K562 (cell line): ENCODE data around the gene UNC45B. TPM values are rescaled to one million over a fixed set of nuclear protein-coding genes. Genes with fewer than 3 reads are reported as not detected.

ENCODE experiments used
- ATAC-seq: fragments of 200-7000 bp; cut with Tn5 transposase; 3 replicates; pipeline ENCODE4 v1.9.1; 2020; ENCODE audit warnings: moderate library complexity
- BruUV-seq: library from RNA; stranded (reverse); fragments of 400-500 nt; replicated peaks from 2 replicates; lab custom pipeline; 2021; lab: Mats Ljungman, UMichigan
- CTCF ChIA-PET: fragments of 300-600 bp; formaldehyde crosslinking; extraction: SDS; loops from one replicate; lab custom pipeline; 2021; ENCODE audit warnings: low intra/inter-chr PET ratio; lab: Yijun Ruan, JAX
- POLR2A ChIA-PET: fragments of 300-600, 350-650 bp; sonication (Branson Sonifier 250); formaldehyde crosslinking; extraction: SDS; loops from one replicate; lab custom pipeline; 2021; ENCODE audit warnings: antibody characterized with exemption, inconsistent platforms; lab: Yijun Ruan, JAX
- DNase-seq, 4 experiments: peaks; one replicate each; pipeline versions ENCODE4 v3.0.0 to v3.0.0-alpha.2; 2011 to 2018; ENCODE audit warnings: low spot score in 3 of 4, mixed read lengths in 3 of 4; ENCODE audit errors: extremely low read depth in 1 of 4
- FAIRE-seq: peaks from 2 replicates; lab custom pipeline; 2011; peaks lifted over from hg19 to GRCh38; lab: Jason Lieb, UNC
- H2AFZ ChIP-seq: 2 replicates; pipeline ENCODE4 v1.6.0; 2011; ENCODE audit warnings: low read depth, low read length, control low read depth, inconsistent platforms
- H3K27ac ChIP-seq: fragments of 200-600 bp; 3 replicates; pipeline ENCODE4 v1.8.0; 2011; ENCODE audit warnings: low read depth, mild to moderate bottlenecking, control low read depth, inconsistent platforms, low read length, moderate library complexity, mixed read lengths; ENCODE audit errors: extremely low read depth
- H3K27me3 ChIP-seq, 2 experiments: fragments of 300-600 bp in 1 of 2; 2 replicates in 1 of 2; 3 replicates in 1 of 2; pipeline versions ENCODE4 v1.6.0 to v1.8.0; 2011; ENCODE audit warnings: inconsistent platforms in 2 of 2, low read length in 2 of 2, mild to moderate bottlenecking in 1 of 2, mixed read lengths in 1 of 2, moderate library complexity in 1 of 2; ENCODE audit not compliant: control insufficient read depth in 2 of 2, insufficient read depth in 2 of 2
- H3K36me3 ChIP-seq: fragments of 300-600 bp; 3 replicates; pipeline ENCODE4 v1.8.0; 2011; ENCODE audit warnings: mild to moderate bottlenecking, low read length, inconsistent platforms; ENCODE audit not compliant: control insufficient read depth, insufficient read depth
- H3K4me1 ChIP-seq, 2 experiments: fragments of 200-600 bp in 1 of 2; replicated peaks in 1 of 2; 2 replicates in 1 of 2; 3 replicates in 1 of 2; pipeline versions ENCODE4 v1.5.1 to v1.8.0; 2011; ENCODE audit warnings: inconsistent platforms in 2 of 2, low read length in 2 of 2, mild to moderate bottlenecking in 1 of 2, mixed read lengths in 1 of 2, moderate library complexity in 1 of 2; ENCODE audit not compliant: control insufficient read depth in 2 of 2, insufficient read depth in 2 of 2
- H3K4me2 ChIP-seq: 2 replicates; pipeline ENCODE4 v1.6.1; 2011; ENCODE audit warnings: low read length, control low read depth, inconsistent platforms, mixed read lengths; ENCODE audit not compliant: insufficient read depth
- H3K4me3 ChIP-seq: fragments of 200-600 bp; sonication (generic), shearing (Covaris generic); 2 replicates; pipeline ENCODE4 v1.5.1; 2016; ENCODE audit warnings: control low read depth, inconsistent platforms
- H3K79me2 ChIP-seq: fragments of 200-600 bp; 3 replicates; pipeline ENCODE4 v1.8.0; 2011; ENCODE audit warnings: low read length, inconsistent platforms; ENCODE audit not compliant: control insufficient read depth, insufficient read depth
- H3K9ac ChIP-seq, 2 experiments: 2 replicates each; pipeline versions ENCODE4 v1.6.0 to v1.6.1; 2011; ENCODE audit warnings: low read depth in 2 of 2, low read length in 2 of 2, control low read depth in 1 of 2, inconsistent platforms in 1 of 2, mild to moderate bottlenecking in 1 of 2, mixed read lengths in 1 of 2; ENCODE audit not compliant: insufficient read depth in 1 of 2
- H3K9me1 ChIP-seq: one replicate; pipeline ENCODE4 v1.6.0; 2011; ENCODE audit warnings: inconsistent platforms, mild to moderate bottlenecking, low read length, moderate library complexity; ENCODE audit not compliant: control insufficient read depth, insufficient read depth
- H3K9me3 ChIP-seq: replicated peaks from 2 replicates; pipeline ENCODE4 v1.5.1; 2011; ENCODE audit warnings: low read depth, low read length, inconsistent platforms; ENCODE audit not compliant: control insufficient read depth, insufficient read depth
- H4K20me1 ChIP-seq: replicated peaks from 2 replicates; pipeline ENCODE4 v1.6.1; 2011; ENCODE audit warnings: low read length, inconsistent platforms, mixed read lengths; ENCODE audit not compliant: control insufficient read depth, insufficient read depth
- ESRRB ChIP-seq: fragments of 250-450 bp; sonication (Bioruptor Pico); IDR thresholded peaks from 2 replicates; pipeline ENCODE4 v1.5.0; 2020; ENCODE audit warnings: mild to moderate bottlenecking, moderate library complexity, borderline replicate concordance
- KDM4B ChIP-seq, 2 experiments: fragments of 450-650 bp in 1 of 2; sonication (generic) in 1 of 2; IDR thresholded peaks; 2 replicates each; pipeline ENCODE4 v1.6.1; 2016 to 2017; ENCODE audit warnings: borderline replicate concordance in 2 of 2, antibody characterized with exemption in 1 of 2, low read depth in 1 of 2, mild to moderate bottlenecking in 1 of 2
- NEUROD1 ChIP-seq: fragments of 150-350 bp; IDR thresholded peaks from 2 replicates; pipeline ENCODE4 v1.6.1; 2014; ENCODE audit warnings: borderline replicate concordance, low read length, low read depth; ENCODE audit not compliant: partially characterized antibody
- ZNF668 ChIP-seq: fragments of 250-450 bp; sonication (Bioruptor Pico); IDR thresholded peaks from 2 replicates; pipeline ENCODE4 v1.8.0; 2022; ENCODE audit warnings: mild to moderate bottlenecking, inconsistent platforms
- WGBS: fragments of 100-300 bp; shearing (Covaris generic); methylation state at CpG from one replicate; pipeline ENCODE4 v1.1.6; 2016; ENCODE audit warnings: low coverage, mixed read lengths; ENCODE audit not compliant: insufficient coverage; ENCODE audit errors: missing lambda C conversion rate; 5-methylcytosine and 5-hydroxymethylcytosine counted together
- in situ Hi-C: fragments of 300-500 bp; cut with MboI; formaldehyde crosslinking; loops from 4 replicates; pipeline ENCODE4 v1.15.0; 2018; ENCODE audit warnings: inconsistent platforms, mixed read lengths
- intact Hi-C: fragments of 100-400 bp; cut with micrococcal nuclease; formaldehyde crosslinking; loops from 2 replicates; pipeline ENCODE4 v1.14.2; 2022
- polyA plus RNA-seq, 8 experiments: library from polyadenylated mRNA; depleted of rRNA in 4 of 8; stranded (reverse) in 5 of 8; unstranded in 3 of 8; fragments of >200 nt; fragmentation: Nextera tagmentation in 2 of 8; fragmentation: Illumina TruSeq in 1 of 8; extraction: Ambion mirVana in 2 of 8; extraction: Trizol in 1 of 8; gene quantifications; 2 replicates each; pipeline versions ENCODE4 v1.2.1 to v1.2.3, GENCODE V29; 2011 to 2014; ENCODE audit warnings: inconsistent platforms in 1 of 8, missing spikeins in 1 of 8
- total RNA-seq, 7 experiments: library from RNA; depleted of rRNA in 6 of 7; stranded (reverse); fragments of >200 nt in 6 of 7; fragmentation: Illumina TruSeq in 2 of 7; extraction: Trizol in 2 of 7; gene quantifications; 2 replicates each; pipeline versions ENCODE4 v1.2.1 to v1.2.3, GENCODE V29; 2011 to 2021; ENCODE audit warnings: low replicate concordance in 1 of 7
- TF ChIP-seq, protein P1 (sequence below): sonication (generic); formaldehyde crosslinking; IDR thresholded peaks from 2 replicates; pipeline ENCODE4 v1.8.1; 2023; ENCODE audit warnings: mild to moderate bottlenecking, missing genetic modification reagents
- TF ChIP-seq, protein P2 (sequence below), 2 experiments: fragments of 450-650 bp in 1 of 2; IDR thresholded peaks; 2 replicates each; pipeline ENCODE4 v1.6.1; 2011 to 2017; ENCODE audit warnings: low read depth in 2 of 2, antibody characterized with exemption in 1 of 2, borderline replicate concordance in 1 of 2, low read length in 1 of 2, mild to moderate bottlenecking in 1 of 2, mixed read lengths in 1 of 2; ENCODE audit not compliant: control insufficient read depth in 1 of 2
- TF ChIP-seq, protein P3 (sequence below): fragments of 450-650 bp; IDR thresholded peaks from 2 replicates; pipeline ENCODE4 v1.6.1; 2016
- TF ChIP-seq, protein P4 (sequence below): fragments of 450-650 bp; formaldehyde crosslinking; IDR thresholded peaks from 2 replicates; pipeline ENCODE4 v1.4.0; 2020; ENCODE audit warnings: mild to moderate bottlenecking, mixed read lengths
- TF ChIP-seq, protein P5 (sequence below): conservative IDR thresholded peaks from 2 replicates; pipeline ENCODE4 v1.6.1; 2011; ENCODE audit warnings: low read depth, mild to moderate bottlenecking, low read length; ENCODE audit not compliant: control insufficient read depth

The UNC45B gene
- total and polyA plus RNA-seq, 9 of the 15 experiments (the other 6 are each of a cell fraction or from before 2014, with no cell fraction given): not detected

DNA sequence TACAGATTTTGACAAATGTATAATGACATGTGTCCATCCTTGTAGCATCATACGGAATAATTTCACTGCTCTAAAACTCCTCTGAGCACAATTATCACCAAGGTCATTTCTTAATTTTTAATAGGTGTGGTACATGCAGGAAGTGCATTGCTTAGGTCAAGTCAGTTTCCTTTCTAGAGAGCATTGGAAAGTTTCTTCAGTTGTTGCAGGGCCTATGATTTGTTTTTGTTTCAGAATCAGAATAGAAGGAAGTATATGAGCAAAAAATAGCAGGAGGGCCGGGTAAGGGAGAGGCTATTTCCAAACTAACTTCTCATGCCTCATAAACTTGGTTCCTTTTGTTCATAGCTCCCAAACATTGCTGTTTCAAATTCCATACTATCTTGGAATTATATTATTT is 71.3 kb downstream of the UNC45B start:
- Histone ChIP-seq H3K27ac (no peak overlapping the region), H3K4me2 (no peak overlapping the region)
- ATAC-seq: no peak
- TF ChIP-seq ZNF668: no peak
- TF ChIP-seq, protein P1, sequence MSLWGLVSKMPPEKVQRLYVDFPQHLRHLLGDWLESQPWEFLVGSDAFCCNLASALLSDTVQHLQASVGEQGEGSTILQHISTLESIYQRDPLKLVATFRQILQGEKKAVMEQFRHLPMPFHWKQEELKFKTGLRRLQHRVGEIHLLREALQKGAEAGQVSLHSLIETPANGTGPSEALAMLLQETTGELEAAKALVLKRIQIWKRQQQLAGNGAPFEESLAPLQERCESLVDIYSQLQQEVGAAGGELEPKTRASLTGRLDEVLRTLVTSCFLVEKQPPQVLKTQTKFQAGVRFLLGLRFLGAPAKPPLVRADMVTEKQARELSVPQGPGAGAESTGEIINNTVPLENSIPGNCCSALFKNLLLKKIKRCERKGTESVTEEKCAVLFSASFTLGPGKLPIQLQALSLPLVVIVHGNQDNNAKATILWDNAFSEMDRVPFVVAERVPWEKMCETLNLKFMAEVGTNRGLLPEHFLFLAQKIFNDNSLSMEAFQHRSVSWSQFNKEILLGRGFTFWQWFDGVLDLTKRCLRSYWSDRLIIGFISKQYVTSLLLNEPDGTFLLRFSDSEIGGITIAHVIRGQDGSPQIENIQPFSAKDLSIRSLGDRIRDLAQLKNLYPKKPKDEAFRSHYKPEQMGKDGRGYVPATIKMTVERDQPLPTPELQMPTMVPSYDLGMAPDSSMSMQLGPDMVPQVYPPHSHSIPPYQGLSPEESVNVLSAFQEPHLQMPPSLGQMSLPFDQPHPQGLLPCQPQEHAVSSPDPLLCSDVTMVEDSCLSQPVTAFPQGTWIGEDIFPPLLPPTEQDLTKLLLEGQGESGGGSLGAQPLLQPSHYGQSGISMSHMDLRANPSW (CRISPR knock-in tag): no peak
- TF ChIP-seq, protein P2, sequence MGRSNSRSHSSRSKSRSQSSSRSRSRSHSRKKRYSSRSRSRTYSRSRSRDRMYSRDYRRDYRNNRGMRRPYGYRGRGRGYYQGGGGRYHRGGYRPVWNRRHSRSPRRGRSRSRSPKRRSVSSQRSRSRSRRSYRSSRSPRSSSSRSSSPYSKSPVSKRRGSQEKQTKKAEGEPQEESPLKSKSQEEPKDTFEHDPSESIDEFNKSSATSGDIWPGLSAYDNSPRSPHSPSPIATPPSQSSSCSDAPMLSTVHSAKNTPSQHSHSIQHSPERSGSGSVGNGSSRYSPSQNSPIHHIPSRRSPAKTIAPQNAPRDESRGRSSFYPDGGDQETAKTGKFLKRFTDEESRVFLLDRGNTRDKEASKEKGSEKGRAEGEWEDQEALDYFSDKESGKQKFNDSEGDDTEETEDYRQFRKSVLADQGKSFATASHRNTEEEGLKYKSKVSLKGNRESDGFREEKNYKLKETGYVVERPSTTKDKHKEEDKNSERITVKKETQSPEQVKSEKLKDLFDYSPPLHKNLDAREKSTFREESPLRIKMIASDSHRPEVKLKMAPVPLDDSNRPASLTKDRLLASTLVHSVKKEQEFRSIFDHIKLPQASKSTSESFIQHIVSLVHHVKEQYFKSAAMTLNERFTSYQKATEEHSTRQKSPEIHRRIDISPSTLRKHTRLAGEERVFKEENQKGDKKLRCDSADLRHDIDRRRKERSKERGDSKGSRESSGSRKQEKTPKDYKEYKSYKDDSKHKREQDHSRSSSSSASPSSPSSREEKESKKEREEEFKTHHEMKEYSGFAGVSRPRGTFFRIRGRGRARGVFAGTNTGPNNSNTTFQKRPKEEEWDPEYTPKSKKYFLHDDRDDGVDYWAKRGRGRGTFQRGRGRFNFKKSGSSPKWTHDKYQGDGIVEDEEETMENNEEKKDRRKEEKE (IDR thresholded peaks at IDR 0.05; ENCODE audit: borderline replicate concordance in 1 of 2, control insufficient read depth in 1 of 2, low read depth in 2 of 2, low read length in 1 of 2): no peak
- TF ChIP-seq KDM4B (IDR thresholded peaks at IDR 0.05; ENCODE audit: borderline replicate concordance in 2 of 2, low read depth in 1 of 2): no peak
- TF ChIP-seq, protein P3, sequence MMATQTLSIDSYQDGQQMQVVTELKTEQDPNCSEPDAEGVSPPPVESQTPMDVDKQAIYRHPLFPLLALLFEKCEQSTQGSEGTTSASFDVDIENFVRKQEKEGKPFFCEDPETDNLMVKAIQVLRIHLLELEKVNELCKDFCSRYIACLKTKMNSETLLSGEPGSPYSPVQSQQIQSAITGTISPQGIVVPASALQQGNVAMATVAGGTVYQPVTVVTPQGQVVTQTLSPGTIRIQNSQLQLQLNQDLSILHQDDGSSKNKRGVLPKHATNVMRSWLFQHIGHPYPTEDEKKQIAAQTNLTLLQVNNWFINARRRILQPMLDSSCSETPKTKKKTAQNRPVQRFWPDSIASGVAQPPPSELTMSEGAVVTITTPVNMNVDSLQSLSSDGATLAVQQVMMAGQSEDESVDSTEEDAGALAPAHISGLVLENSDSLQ: no peak
- TF ChIP-seq ESRRB (CRISPR knock-in tag): no peak
- TF ChIP-seq, protein P4, sequence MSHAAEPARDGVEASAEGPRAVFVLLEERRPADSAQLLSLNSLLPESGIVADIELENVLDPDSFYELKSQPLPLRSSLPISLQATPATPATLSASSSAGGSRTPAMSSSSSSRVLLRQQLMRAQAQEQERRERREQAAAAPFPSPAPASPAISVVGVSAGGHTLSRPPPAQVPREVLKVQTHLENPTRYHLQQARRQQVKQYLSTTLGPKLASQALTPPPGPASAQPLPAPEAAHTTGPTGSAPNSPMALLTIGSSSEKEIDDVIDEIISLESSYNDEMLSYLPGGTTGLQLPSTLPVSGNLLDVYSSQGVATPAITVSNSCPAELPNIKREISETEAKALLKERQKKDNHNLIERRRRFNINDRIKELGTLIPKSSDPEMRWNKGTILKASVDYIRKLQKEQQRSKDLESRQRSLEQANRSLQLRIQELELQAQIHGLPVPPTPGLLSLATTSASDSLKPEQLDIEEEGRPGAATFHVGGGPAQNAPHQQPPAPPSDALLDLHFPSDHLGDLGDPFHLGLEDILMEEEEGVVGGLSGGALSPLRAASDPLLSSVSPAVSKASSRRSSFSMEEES: no peak
- TF ChIP-seq, protein P5, sequence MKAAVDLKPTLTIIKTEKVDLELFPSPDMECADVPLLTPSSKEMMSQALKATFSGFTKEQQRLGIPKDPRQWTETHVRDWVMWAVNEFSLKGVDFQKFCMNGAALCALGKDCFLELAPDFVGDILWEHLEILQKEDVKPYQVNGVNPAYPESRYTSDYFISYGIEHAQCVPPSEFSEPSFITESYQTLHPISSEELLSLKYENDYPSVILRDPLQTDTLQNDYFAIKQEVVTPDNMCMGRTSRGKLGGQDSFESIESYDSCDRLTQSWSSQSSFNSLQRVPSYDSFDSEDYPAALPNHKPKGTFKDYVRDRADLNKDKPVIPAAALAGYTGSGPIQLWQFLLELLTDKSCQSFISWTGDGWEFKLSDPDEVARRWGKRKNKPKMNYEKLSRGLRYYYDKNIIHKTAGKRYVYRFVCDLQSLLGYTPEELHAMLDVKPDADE: no peak
- no peak for TF ChIP-seq NEUROD1

More for the DNA sequence above, 71.3 kb downstream of the UNC45B start:
- ChIA-PET CTCF (interaction anchor here (0.5 kb wide), 1 partner anchor 528 kb away, joined by 4 read pairs; no protein-coding TSS in a partner anchor), POLR2A (no interaction called here)
- Histone ChIP-seq H3K36me3 (no peaks in the 10 kb centered on the region), H3K4me1 (no peaks in the 10 kb centered on the region), H3K4me3 (no peak overlapping the region), H4K20me1 (no peaks in the 10 kb centered on the region), H3K79me2 (no peaks in the 10 kb centered on the region), H2AFZ (no peak overlapping the region), H3K9me3 (no peaks in the 10 kb centered on the region), H3K9ac (no peak overlapping the region), H3K27me3 (peaks cover 2 to 9% of the 10 kb centered on the region in 2 experiments; a peak in 3 of 5 replicates), H3K9me1 (no peaks in the 10 kb centered on the region)
- FAIRE-seq: no peak
- no TSS peak for BruUV-seq
- intact Hi-C loops: no loop called here
- in situ Hi-C loops: no loop called here
- 0% methylated on average over 2 of the region's 2 CpGs for WGBS
- no peak for DNase-seq
